Stimulated activated CD4-positive, alpha-beta T cell treated with anti-CD3 and anti-CD28 coated beads, TNF-alpha, amount 100 ng/mL, for 24 hours (primary cell): Measurements from ENCODE around the gene CTPS1.
A peak's percentile ranks its signal among the peaks of the same experiment; 100 is the strongest.

ENCODE experiments used
- DNase-seq, 3 experiments: peaks; one replicate each; pipeline ENCODE4 v3.0.0-alpha.2; 2020; ENCODE audit warnings: low read depth in 3 of 3

The CTPS1 gene

GRCh38 chr1:40966417-40966816, 13.1 kb upstream of the CTPS1 start:
- no peak for DNase-seq

- no peak for DNase-seq
Measured at GRCh38 chr1:40969445-40969844, 10.1 kb upstream of the CTPS1 start.

- no peak for DNase-seq
Measured at GRCh38 chr1:40971966-40972365, 7.5 kb upstream of the CTPS1 start.

- DNase-seq = no peak
Measured at GRCh38 chr1:40973912-40974311, 5.6 kb upstream of the CTPS1 start.

GRCh38 chr1:40974945-40975344, 4.6 kb upstream of the CTPS1 start:
- no peak for DNase-seq

GRCh38 chr1:40976952-40977690, 2.4 kb upstream of the CTPS1 start:
- no peak for DNase-seq

GRCh38 chr1:40977716-40978115, 1.8 kb upstream of the CTPS1 start:
- DNase-seq = no peak

GRCh38 chr1:40978886-40979240, 633 bp upstream of the CTPS1 start:
- no peak for DNase-seq

- no peak for DNase-seq
Measured at GRCh38 chr1:40980068-40980452, 564 bp downstream of the CTPS1 start.

- peak; percentile 11 to 54 (median 35) for DNase-seq
Measured at GRCh38 chr1:40980453-40981121, 1.1 kb downstream of the CTPS1 start.

- no peak for DNase-seq
Measured at GRCh38 chr1:40981691-40982448, 2.4 kb downstream of the CTPS1 start.

- DNase-seq = no peak
Measured at GRCh38 chr1:40982721-40983120, 3.2 kb downstream of the CTPS1 start.

GRCh38 chr1:40983286-40983685, 3.8 kb downstream of the CTPS1 start:
- DNase-seq = no peak

- DNase-seq = no peak
Measured at GRCh38 chr1:40984066-40984465, 4.6 kb downstream of the CTPS1 start.

- no peak for DNase-seq
Measured at GRCh38 chr1:40984531-40984930, 5.0 kb downstream of the CTPS1 start.

- DNase-seq = no peak
Measured at GRCh38 chr1:40985161-40985560, 5.7 kb downstream of the CTPS1 start.

- no peak for DNase-seq
Measured at GRCh38 chr1:40985875-40986274, 6.4 kb downstream of the CTPS1 start.

- no peak for DNase-seq
Measured at GRCh38 chr1:40986328-40986783, 6.9 kb downstream of the CTPS1 start.

- DNase-seq = no peak
Measured at GRCh38 chr1:40986956-40987355, 7.5 kb downstream of the CTPS1 start.

GRCh38 chr1:40987439-40988276, 8.2 kb downstream of the CTPS1 start:
- no peak for DNase-seq

GRCh38 chr1:40988280-40988679, 8.8 kb downstream of the CTPS1 start:
- no peak for DNase-seq

GRCh38 chr1:40989066-40989465, 9.6 kb downstream of the CTPS1 start:
- DNase-seq = no peak
